Renal pelvis (tissue), 12 donors: ENCODE measurements around the gene NPEPPS. TPM values are rescaled to one million over a fixed set of nuclear protein-coding genes. Genes with fewer than 3 reads are reported as not detected.
A peak's percentile ranks its signal among the peaks of the same experiment; 100 is the strongest.
"Not testable (repeated sequence)": the region's sequence is repeated elsewhere in the genome, so short reads cannot be mapped to it uniquely, and the experiment has no call there.

Experiments
- DNase-seq: peaks from one replicate; pipeline ENCODE4 v3.0.0-alpha.2; 2013
- long read RNA-seq, 16 experiments: transcript quantifications; one replicate each; lab custom pipeline, GENCODE V29; 2026
- polyA plus RNA-seq, 3 donors: library from polyadenylated mRNA; unstranded; fragments of 120-200 nt; gene quantifications; one replicate each; pipeline ENCODE4 v1.2.1, GENCODE V29; 2013; ENCODE audit not compliant: insufficient read length in 3 of 3

NPEPPS gene, protein sequence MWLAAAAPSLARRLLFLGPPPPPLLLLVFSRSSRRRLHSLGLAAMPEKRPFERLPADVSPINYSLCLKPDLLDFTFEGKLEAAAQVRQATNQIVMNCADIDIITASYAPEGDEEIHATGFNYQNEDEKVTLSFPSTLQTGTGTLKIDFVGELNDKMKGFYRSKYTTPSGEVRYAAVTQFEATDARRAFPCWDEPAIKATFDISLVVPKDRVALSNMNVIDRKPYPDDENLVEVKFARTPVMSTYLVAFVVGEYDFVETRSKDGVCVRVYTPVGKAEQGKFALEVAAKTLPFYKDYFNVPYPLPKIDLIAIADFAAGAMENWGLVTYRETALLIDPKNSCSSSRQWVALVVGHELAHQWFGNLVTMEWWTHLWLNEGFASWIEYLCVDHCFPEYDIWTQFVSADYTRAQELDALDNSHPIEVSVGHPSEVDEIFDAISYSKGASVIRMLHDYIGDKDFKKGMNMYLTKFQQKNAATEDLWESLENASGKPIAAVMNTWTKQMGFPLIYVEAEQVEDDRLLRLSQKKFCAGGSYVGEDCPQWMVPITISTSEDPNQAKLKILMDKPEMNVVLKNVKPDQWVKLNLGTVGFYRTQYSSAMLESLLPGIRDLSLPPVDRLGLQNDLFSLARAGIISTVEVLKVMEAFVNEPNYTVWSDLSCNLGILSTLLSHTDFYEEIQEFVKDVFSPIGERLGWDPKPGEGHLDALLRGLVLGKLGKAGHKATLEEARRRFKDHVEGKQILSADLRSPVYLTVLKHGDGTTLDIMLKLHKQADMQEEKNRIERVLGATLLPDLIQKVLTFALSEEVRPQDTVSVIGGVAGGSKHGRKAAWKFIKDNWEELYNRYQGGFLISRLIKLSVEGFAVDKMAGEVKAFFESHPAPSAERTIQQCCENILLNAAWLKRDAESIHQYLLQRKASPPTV
- polyA plus RNA-seq: 100 to 1,000 TPM; 134 to 218 (median 168) TPM
- long read RNA-seq, donor 1, full-length matches to known transcripts: 9 of 16 reads
- long read RNA-seq, donor 1, partial matches to known transcripts: 7 of 16 reads
- long read RNA-seq, donor 1, other reads (novel, unspliced or antisense): 0 of 16 reads
- long read RNA-seq, donor 2, full-length matches to known transcripts: 15 of 20 reads
- long read RNA-seq, donor 2, partial matches to known transcripts: 5 of 20 reads
- long read RNA-seq, donor 2, other reads (novel, unspliced or antisense): 0 of 20 reads
- long read RNA-seq, donor 3, full-length matches to known transcripts: 9 of 9 reads
- long read RNA-seq, donor 3, partial matches to known transcripts: 0 of 9 reads
- long read RNA-seq, donor 3, other reads (novel, unspliced or antisense): 0 of 9 reads
- long read RNA-seq, donor 4, full-length matches to known transcripts: 9 of 9 reads
- long read RNA-seq, donor 4, partial matches to known transcripts: 0 of 9 reads
- long read RNA-seq, donor 4, other reads (novel, unspliced or antisense): 0 of 9 reads
- long read RNA-seq, donor 5, full-length matches to known transcripts: 8 of 8 reads
- long read RNA-seq, donor 5, partial matches to known transcripts: 0 of 8 reads
- long read RNA-seq, donor 5, other reads (novel, unspliced or antisense): 0 of 8 reads
- long read RNA-seq, donor 6, full-length matches to known transcripts: 20 of 20 reads
- long read RNA-seq, donor 6, partial matches to known transcripts: 0 of 20 reads
- long read RNA-seq, donor 6, other reads (novel, unspliced or antisense): 0 of 20 reads
- long read RNA-seq, donor 7, full-length matches to known transcripts: 20 of 26 reads
- long read RNA-seq, donor 7, partial matches to known transcripts: 6 of 26 reads
- long read RNA-seq, donor 7, other reads (novel, unspliced or antisense): 0 of 26 reads
- long read RNA-seq, donor 8, full-length matches to known transcripts: 8 of 8 reads
- long read RNA-seq, donor 8, partial matches to known transcripts: 0 of 8 reads
- long read RNA-seq, donor 8, other reads (novel, unspliced or antisense): 0 of 8 reads
- long read RNA-seq, donor 9, full-length matches to known transcripts: 11 of 17 reads
- long read RNA-seq, donor 9, partial matches to known transcripts: 6 of 17 reads
- long read RNA-seq, donor 9, other reads (novel, unspliced or antisense): 0 of 17 reads
- long read RNA-seq, donor 10, full-length matches to known transcripts: 7 of 20 reads
- long read RNA-seq, donor 10, partial matches to known transcripts: 13 of 20 reads
- long read RNA-seq, donor 10, other reads (novel, unspliced or antisense): 0 of 20 reads
- long read RNA-seq, donor 11, full-length matches to known transcripts: 13 of 13 reads
- long read RNA-seq, donor 11, partial matches to known transcripts: 0 of 13 reads
- long read RNA-seq, donor 11, other reads (novel, unspliced or antisense): 0 of 13 reads
- long read RNA-seq, donor 12, full-length matches to known transcripts: 22 of 34 reads
- long read RNA-seq, donor 12, partial matches to known transcripts: 12 of 34 reads
- long read RNA-seq, donor 12, other reads (novel, unspliced or antisense): 0 of 34 reads
- long read RNA-seq, donor 13, full-length matches to known transcripts: 10 of 10 reads
- long read RNA-seq, donor 13, partial matches to known transcripts: 0 of 10 reads
- long read RNA-seq, donor 13, other reads (novel, unspliced or antisense): 0 of 10 reads
- long read RNA-seq, donor 14: 0 reads
- long read RNA-seq, donor 15: 0 reads
- long read RNA-seq, donor 16, full-length matches to known transcripts: 6 of 13 reads
- long read RNA-seq, donor 16, partial matches to known transcripts: 7 of 13 reads
- long read RNA-seq, donor 16, other reads (novel, unspliced or antisense): 0 of 13 reads

- DNase-seq: peak; percentile 83
These were observed at the start of gene NPEPPS for GRCh38 chr17:47530557-47531232. Gene NPEPPS (plus strand): TSS chr17:47531108. CDS start chr17:47531301, 193 bp downstream.

- not testable (repeated sequence) for DNase-seq
These were observed 39.1 kb upstream of the NPEPPS start for GRCh38 chr17:47491841-47492212.

DNA sequence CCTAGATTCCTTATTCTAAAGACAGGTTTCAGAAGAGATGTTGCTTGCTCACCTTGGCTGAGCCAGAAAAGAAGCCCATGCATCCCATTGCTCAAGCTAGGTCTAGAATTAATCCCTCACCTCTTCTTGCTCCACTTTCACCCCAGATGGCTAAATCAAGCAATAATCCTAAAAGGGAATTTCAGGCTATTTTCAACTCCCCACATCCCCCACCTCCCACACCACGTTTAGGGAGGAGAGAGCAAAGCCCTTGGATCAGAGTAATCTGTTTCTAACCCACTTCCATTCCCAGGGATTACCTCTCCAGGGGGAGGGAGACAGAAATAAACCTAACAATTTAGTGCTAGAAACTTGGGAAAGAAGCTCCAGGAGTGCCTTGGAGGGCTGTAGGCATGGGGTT, 31.8 kb upstream of the NPEPPS start:
- DNase-seq: not testable (repeated sequence)

- not testable (repeated sequence) for DNase-seq
These were observed 31.4 kb upstream of the NPEPPS start for GRCh38 chr17:47499494-47499893.

DNA sequence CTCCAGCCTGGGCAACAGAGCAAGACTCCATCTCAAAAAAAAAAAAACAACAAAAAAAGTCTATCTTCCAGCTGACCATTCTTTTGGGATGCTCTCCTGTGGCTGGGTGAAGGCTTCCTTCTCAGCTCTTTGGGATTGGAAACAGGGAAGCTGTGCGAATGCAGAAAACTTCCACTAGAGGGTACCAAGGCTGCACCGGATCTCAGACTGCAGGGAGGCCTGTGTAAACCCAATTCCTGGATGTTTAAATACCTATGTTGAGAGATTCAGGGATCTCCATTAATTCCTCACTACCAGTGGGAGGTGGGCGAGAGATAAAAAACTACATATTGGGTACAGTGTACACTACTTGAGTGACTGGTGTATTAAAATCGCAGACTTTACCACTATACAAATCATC, 30.3 kb upstream of the NPEPPS start:
- not testable (repeated sequence) for DNase-seq

GRCh38 chr17:47502122-47502731, 28.7 kb upstream of the NPEPPS start:
- peak; percentile 22 for DNase-seq

- DNase-seq: not testable (repeated sequence)
These were observed 28.0 kb upstream of the NPEPPS start for GRCh38 chr17:47502776-47503455.

GRCh38 chr17:47511701-47512146, 19.2 kb upstream of the NPEPPS start:
- DNase-seq: not testable (repeated sequence)

DNA sequence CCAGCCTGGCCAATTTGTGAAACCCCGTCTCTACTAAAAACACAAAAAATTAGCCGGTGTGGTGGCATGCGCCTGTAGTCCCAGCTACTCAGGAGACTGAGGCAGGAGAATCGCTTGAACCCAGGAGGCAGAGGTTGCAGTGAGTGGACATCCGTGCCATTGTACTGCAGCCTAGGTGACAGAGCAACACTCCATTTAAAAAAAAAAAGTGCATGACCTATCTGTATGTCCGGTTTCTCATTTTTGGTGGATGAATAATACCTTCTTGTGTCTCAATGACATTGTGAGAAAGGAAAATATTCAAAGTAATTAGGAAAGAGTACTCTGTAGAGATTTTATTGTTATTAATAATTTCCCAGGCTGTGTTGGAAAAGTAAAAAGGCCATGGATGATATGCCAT, 17.6 kb upstream of the NPEPPS start:
- DNase-seq: not testable (repeated sequence)

DNA sequence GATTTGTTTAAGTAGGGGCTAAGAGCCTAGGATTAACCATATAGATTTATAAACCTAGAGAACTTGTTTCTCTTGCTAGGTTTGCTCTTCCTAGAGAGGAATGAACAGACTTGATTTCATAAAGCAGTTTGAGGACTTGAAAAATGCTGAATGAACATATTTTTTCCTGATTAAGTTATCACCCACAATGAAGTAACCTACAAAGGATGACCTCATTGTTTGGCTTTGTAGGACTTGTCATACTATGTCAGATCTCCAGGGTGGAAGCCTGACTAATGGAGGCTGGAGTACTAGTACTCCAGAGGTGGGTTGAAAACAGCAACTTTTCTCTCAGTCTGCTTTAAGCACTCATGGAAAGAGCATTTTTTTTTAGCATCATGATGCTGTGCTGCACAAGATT, 12.0 kb upstream of the NPEPPS start:
- DNase-seq: not testable (repeated sequence)

DNA sequence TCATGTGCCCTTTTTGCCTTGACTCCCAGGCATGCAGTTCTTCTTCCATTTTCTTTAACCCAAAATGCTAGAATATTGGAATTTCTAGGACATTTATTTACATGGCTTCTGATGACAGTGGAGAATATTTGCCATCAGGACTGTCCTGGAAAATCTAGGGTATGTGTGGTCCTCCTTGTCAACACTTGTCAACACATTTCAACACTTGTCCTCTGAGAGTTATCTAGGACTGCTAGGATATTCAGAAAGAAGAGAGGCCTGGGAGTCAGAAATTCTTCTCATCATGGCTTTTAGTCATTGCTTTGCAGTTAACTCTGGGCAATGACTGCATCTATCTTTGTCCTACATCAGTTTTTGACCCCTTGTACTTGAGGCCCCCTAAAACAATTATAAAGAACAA, 11.5 kb upstream of the NPEPPS start:
- DNase-seq: not testable (repeated sequence)

DNA sequence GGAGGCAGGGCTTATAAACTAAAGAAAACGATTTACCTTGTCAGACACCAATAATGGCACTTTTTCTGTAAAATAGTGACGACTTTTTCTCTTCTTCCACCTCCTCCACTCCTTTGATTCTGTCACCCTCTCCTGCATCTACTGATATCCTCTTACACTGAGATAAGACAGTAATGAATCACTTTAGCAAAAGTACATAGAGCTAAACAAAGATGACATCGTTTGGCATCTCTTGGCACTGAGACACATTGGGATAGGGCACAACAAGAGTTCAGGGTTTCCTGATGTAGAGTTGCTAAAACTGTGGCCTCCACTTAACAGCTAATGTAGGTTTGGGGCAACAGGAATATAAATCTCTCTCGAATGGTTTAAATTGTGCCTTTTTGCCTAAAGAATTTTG, 10.6 kb upstream of the NPEPPS start:
- DNase-seq: not testable (repeated sequence)

DNA sequence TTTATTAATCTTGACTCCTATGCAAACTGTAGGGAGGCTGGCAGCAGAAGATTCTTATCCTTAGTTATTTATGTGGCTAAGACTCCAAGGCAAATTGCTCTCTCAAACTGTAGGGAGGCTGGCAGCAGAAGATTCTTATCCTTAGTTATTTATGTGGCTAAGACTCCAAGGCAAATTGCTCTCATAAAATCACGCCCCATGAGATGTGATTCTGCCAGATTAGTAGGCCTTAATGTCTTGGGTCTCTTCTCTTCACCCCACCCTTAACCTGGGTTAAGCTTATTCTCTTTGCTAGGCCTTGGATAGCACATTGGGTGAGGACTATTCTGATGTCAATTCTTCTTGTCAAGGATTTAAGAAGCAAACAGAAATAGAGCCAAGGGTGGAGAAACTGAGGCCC, 9.5 kb upstream of the NPEPPS start:
- not testable (repeated sequence) for DNase-seq

- not testable (repeated sequence) for DNase-seq
These were observed 8.6 kb upstream of the NPEPPS start for GRCh38 chr17:47522341-47522740.

DNA sequence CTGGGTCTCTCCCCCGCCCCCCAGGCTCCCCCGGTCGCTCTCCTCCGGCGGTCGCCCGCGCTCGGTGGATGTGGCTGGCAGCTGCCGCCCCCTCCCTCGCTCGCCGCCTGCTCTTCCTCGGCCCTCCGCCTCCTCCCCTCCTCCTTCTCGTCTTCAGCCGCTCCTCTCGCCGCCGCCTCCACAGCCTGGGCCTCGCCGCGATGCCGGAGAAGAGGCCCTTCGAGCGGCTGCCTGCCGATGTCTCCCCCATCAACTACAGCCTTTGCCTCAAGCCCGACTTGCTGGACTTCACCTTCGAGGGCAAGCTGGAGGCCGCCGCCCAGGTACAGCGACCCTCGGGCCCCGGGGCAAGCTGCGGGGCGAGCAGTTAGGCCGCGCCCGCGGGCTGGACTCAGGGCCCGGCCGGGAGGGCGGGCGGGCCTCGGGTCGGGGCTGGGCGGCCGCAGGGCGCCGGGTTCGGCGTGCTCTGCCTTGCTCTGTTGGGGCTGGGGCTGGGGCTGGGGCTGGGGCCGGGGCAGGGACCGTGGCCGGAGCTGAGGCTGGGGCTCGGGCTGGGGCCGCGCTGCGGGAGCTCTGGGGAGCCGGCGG, 419 bp downstream of the NPEPPS start:
- not testable (repeated sequence) for DNase-seq

- DNase-seq: not testable (repeated sequence)
These were observed 8.2 kb downstream of the NPEPPS start for GRCh38 chr17:47539085-47539484.
